Dermis microvascular lymphatic vessel endothelial cell (primary cell): ENCODE measurements around the gene SEPTIN8. TPM values are rescaled to one million over a fixed set of nuclear protein-coding genes. Genes with fewer than 3 reads are reported as not detected.

ENCODE experiments used
- DNase-seq, 2 donors: peaks; one replicate each; pipeline versions ENCODE4 v3.0.0 to v3.0.0-alpha.2; 2010; ENCODE audit warnings: low read depth in 2 of 2
- total RNA-seq: library from RNA; depleted of rRNA; stranded (reverse); fragments of >200 nt; gene quantifications from 2 replicates; pipeline ENCODE4 v1.2.1, GENCODE V29; 2014

The SEPTIN8 gene, protein sequence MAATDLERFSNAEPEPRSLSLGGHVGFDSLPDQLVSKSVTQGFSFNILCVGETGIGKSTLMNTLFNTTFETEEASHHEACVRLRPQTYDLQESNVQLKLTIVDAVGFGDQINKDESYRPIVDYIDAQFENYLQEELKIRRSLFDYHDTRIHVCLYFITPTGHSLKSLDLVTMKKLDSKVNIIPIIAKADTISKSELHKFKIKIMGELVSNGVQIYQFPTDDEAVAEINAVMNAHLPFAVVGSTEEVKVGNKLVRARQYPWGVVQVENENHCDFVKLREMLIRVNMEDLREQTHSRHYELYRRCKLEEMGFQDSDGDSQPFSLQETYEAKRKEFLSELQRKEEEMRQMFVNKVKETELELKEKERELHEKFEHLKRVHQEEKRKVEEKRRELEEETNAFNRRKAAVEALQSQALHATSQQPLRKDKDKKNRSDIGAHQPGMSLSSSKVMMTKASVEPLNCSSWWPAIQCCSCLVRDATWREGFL
- total RNA-seq: 36.3 and 43.4 TPM in 2 replicates

- DNase-seq: peak in 1 of 2 donors; percentile 52
These were observed at the start of gene SEPTIN8 for GRCh38 chr5:132777209-132778069. Gene SEPTIN8, minus strand, starts transcription at chr5:132777239. Its CDS starts 102 bp downstream, at chr5:132777137.

- peak in 1 of 2 donors; percentile 40 for DNase-seq
These were observed 49.5 kb upstream of the SEPTIN8 start for GRCh38 chr5:132826424-132827082.

GRCh38 chr5:132825834-132826391 is 48.9 kb upstream of the SEPTIN8 start:
- no peak for DNase-seq

GRCh38 chr5:132825033-132825833 is 48.2 kb upstream of the SEPTIN8 start:
- DNase-seq: no peak

DNA sequence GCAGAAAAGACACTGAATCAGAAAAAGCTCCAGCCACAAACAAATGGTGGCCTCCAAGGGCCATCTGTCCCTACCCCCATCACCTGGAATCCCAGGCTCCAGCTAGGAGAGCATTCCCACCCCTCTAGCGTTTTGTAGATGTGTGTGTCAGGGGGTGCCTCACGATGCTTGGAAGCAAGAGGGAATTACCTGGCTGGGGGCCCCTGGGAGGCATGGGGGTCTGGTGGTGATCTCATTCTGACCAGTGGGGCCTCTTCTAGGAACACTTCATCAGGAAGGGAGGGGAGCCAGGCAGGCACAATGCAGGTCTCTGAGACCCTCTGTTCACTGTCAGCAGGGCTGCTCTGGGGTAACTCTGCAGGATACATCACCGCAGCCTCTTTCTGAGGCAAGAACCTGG is 47.4 kb upstream of the SEPTIN8 start:
- DNase-seq: no peak

DNA sequence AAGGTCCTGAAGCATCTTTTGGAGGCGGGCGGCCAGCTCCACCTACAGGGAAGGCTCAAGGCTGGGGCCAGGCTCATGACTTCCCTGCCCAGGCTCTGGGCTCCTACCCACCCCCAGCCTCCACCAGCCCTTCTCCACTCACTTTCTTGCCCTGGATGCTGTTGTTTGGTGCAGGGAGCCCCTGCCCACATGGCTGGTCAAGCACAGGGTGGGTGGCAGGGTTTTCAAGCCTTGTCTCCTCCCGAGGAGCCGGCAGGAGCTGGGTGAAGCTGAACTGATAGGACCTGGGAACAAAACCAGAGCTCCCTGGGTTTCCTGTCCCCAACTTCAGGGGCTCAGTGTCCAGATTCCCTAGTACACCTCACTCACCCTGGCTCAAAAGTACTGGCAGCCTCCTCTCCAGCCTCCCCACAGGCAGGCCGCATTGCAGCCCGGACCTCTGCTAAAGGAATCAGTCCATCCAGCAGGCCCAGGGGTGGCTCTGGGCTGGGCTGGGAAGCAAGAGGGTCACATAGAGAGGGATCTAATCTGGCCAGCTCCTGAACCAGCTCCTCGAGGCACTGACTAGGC is 46.5 kb upstream of the SEPTIN8 start:
- DNase-seq: no peak

DNA sequence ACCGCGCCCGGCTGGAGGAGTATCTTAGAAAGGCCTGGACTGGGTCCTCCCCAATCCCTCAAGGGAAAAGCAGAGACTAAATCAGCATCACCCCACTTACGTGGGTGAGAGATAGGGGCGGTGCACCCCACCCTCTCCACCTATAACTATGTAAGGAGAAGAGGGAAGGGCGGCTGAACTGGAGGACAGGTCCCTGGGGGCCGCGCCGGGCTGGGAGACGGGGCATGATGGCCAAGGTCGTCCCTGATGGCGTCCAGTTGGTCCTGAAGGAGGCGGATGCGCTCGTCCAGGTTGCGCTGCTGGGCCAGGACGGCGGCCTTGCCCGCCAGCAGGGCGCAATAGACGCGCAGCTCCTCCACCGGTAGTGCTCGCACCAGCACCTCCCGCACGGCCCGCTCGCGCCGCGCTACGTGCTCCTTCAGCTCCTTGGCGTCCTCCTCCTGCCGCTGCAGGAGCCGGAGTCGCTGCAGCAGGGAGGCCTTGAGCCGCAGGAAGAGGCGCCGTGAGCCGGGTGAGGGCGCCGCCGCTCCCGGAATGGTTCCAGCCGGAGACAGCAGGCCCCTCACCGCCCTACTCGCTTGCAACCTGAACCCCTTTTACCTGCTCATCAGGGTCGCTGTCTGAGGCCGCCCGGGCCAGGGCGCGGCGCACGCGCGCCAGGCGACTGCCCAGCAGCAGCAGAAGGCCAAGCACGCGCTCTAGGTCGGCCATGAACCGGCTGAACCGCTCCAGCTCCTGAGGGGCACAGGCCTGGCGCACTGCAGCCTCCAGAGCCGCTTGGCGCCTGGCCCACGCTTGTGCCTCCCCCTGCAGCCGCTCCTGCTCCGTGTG is 45.8 kb upstream of the SEPTIN8 start:
- DNase-seq: no peak

- DNase-seq: no peak
These were observed 44.8 kb upstream of the SEPTIN8 start for GRCh38 chr5:132821791-132822190.

DNA sequence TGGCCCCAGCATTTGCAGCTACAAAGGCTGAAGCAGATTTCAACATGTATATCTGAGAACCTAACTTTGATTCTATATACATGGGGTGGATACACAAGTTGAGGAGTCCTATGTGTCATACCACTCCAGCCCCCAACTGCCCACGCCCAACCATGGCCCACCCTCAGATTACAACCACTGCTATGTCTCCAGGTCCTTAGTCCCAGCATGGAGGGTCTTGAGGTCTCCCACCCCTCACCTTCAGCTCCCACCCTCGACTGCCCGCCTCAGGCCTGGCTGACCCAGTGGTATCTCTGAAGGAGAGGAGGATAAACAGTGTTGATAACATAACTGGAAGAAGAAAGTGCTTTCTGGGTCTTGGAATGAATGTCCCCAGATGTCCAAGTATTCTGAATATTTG is 44.3 kb upstream of the SEPTIN8 start:
- DNase-seq: no peak

DNA sequence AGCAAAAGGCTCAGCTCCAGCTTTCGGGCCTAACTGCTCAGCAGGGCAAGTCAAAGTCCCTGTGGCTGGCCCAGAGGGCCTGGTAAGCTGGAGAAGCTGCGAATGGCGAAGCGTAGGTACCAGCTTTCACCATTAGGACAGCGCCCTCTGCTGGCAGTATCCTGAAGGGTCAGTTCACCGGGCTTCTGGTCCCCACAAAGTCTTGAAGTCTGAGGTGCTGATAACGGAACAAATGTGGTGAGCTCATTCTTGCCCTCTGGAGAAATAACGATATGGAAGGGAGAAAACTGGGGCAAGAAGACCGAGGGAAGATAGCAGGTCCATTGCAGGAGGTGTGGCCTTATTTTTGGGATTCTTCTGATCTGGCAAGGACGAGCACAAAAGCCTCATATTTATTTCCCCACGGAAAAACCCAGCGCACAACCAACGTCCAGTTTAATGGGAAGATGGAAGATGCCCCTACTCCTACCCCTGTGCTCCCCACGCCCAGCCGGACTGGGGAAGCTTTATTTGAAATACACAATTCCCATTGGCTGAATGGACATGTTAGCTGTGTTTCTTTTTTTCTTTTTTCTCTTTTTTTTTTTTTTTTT is 43.2 kb upstream of the SEPTIN8 start:
- DNase-seq: peak; percentile 78 to 91

DNA sequence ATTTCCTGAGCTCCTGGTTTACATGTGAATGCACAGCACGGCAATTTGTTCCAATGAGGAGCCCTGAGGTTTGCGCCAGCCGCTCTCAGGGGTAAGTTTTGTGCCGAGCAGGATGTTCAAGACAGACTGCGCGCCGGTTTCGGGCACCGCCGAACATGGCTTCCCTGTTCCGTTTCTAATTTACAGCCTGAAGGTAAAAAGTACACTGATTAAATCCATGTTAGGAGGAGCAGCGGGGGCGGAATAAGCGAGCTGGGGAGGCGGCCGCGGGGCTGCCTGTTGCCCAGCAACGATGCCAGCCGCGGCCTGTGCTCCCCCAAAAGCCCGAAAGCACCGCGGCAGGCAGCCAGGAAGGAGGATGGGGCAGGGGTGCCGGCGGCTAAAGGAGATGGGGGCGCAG is 42.4 kb upstream of the SEPTIN8 start:
- DNase-seq: no peak

- DNase-seq: no peak
These were observed 40.0 kb upstream of the SEPTIN8 start for GRCh38 chr5:132817011-132817410.

- no peak for DNase-seq
These were observed 39.5 kb upstream of the SEPTIN8 start for GRCh38 chr5:132816554-132816953.

DNA sequence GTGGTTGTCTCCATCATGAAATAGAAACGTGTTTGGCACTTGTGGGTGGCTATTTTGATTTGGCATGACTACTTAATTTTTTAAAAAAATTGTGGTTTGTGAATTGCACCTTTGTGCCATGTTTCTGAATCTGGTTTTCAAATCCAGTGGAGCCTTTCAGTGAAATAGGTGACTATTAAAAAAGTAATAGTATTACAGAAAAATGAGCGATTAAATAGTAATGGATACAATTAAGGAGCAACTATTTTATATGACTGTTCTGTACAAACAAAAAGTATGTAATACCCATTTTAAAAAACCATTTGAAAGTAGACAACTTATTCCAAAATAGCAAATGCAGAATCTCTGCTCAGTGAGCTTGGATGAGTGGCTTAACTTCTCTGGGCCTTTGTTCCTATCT is 39.0 kb upstream of the SEPTIN8 start:
- no peak for DNase-seq

DNA sequence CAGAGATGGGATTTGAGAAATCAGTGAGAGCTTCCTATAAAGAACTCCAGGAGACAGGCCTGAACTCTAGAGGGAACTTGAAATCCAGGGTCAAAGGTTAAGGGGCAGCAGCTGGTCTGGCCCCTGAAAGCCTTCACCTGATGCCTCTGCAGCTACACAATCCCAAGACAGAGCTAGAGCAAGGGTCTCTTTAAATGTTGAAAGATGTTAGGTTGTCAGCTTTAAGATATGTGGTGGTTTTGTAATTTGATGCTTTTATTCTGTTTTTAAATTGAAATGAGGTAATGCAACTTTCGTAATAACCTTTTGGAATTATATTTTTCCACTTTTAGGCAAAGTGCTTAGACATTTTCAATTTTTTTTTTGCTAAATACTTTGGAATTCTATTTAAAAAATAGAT is 38.4 kb upstream of the SEPTIN8 start:
- no peak for DNase-seq

GRCh38 chr5:132814503-132815294 is 37.7 kb upstream of the SEPTIN8 start:
- no peak for DNase-seq

GRCh38 chr5:132813599-132814502 is 36.8 kb upstream of the SEPTIN8 start:
- peak in 1 of 2 donors; percentile 21 for DNase-seq
